Left ventricle myocardium superior (tissue), 1 donor: ENCODE data around the gene SLC13A3. TPM values are rescaled to one million over a fixed set of nuclear protein-coding genes. Genes with fewer than 3 reads are reported as not detected.
A peak's percentile ranks its signal among the peaks of the same experiment; 100 is the strongest.

Source experiments
- ATAC-seq: fragments of 200-7000 bp; cut with Tn5 transposase; one replicate; pipeline ENCODE4 v1.9.1; 2020; ENCODE audit warnings: mild to moderate bottlenecking, moderate library complexity
- DNase-seq: peaks from one replicate; pipeline ENCODE4 v3.0.0-alpha.2; 2020
- intact Hi-C: fragments of 100-400 bp; cut with micrococcal nuclease; formaldehyde crosslinking; loops from one replicate; pipeline ENCODE4 v1.11.0; 2022
- total RNA-seq: library from RNA; stranded (reverse); fragmentation: NEBNext Ultra II Directional; extraction: Animal tissue kit (Norgen Biotek cat#: 25700); gene quantifications from one replicate; pipeline ENCODE4 v1.2.1, GENCODE V29; 2021
- donor health status: DM: no; HTN: yes; CAD: no; lungs with severe emphysema.

SLC13A3 gene
- total RNA-seq, 1 donor from 2014 or later = 0.12 TPM

GRCh38 chr20:46588532-46589511, 62.4 kb downstream of the SLC13A3 start:
- DNase-seq (no peak), ATAC-seq (no peak)

GRCh38 chr20:46587986-46588385, 63.3 kb downstream of the SLC13A3 start:
- ATAC-seq (no peak), DNase-seq (no peak)
- intact Hi-C loops = no loop called here

More at GRCh38 chr20:46588532-46589511, 62.4 kb downstream of the SLC13A3 start:
- intact Hi-C loops = no loop called here

- intact Hi-C loops = no loop called here
- ATAC-seq (no peak), DNase-seq (no peak)
Measured at GRCh38 chr20:46586724-46587123, 64.5 kb downstream of the SLC13A3 start.

GRCh38 chr20:46584508-46584907, 66.8 kb downstream of the SLC13A3 start:
- no peak for ATAC-seq
- intact Hi-C loops = no loop called here
- no peak for DNase-seq

GRCh38 chr20:46583411-46584214, 67.6 kb downstream of the SLC13A3 start:
- intact Hi-C loops = no loop called here
- ATAC-seq (no peak), DNase-seq (no peak)

- intact Hi-C loops = no loop called here
- DNase-seq (no peak), ATAC-seq (no peak)
Measured at GRCh38 chr20:46582648-46583047, 68.6 kb downstream of the SLC13A3 start.

- intact Hi-C loops = no loop called here
- ATAC-seq (no peak), DNase-seq (no peak)
Measured at GRCh38 chr20:46581391-46581790, 69.9 kb downstream of the SLC13A3 start.

GRCh38 chr20:46580613-46581205, 70.5 kb downstream of the SLC13A3 start:
- no peak for DNase-seq
- intact Hi-C loops = no loop called here
- ATAC-seq = no peak

GRCh38 chr20:46578745-46579144, 72.5 kb downstream of the SLC13A3 start:
- intact Hi-C loops = no loop called here
- ATAC-seq (no peak), DNase-seq (no peak)

GRCh38 chr20:46576774-46577395, 74.4 kb downstream of the SLC13A3 start:
- no peak for DNase-seq
- no peak for ATAC-seq

GRCh38 chr20:46575937-46576461, 75.3 kb downstream of the SLC13A3 start:
- ATAC-seq = no peak

More at GRCh38 chr20:46576774-46577395, 74.4 kb downstream of the SLC13A3 start:
- intact Hi-C loops = no loop called here

GRCh38 chr20:46575394-46575793, 75.9 kb downstream of the SLC13A3 start:
- ATAC-seq = no peak
- intact Hi-C loops = no loop called here
- DNase-seq = no peak

More at GRCh38 chr20:46575937-46576461, 75.3 kb downstream of the SLC13A3 start:
- DNase-seq = no peak
- intact Hi-C loops = no loop called here

GRCh38 chr20:46573788-46574584, 77.3 kb downstream of the SLC13A3 start:
- intact Hi-C loops = no loop called here
- DNase-seq (no peak), ATAC-seq (no peak)

- DNase-seq (no peak), ATAC-seq (no peak)
- intact Hi-C loops = no loop called here
Measured at GRCh38 chr20:46573234-46573633, 78.0 kb downstream of the SLC13A3 start.

GRCh38 chr20:46572790-46573189, 78.5 kb downstream of the SLC13A3 start:
- ATAC-seq (no peak), DNase-seq (no peak)
- intact Hi-C loops = no loop called here

GRCh38 chr20:46572153-46572552, 79.1 kb downstream of the SLC13A3 start:
- peak; percentile 76 for ATAC-seq
- peak; percentile 75 for DNase-seq
- intact Hi-C loops = no loop called here

GRCh38 chr20:46571418-46571817, 79.8 kb downstream of the SLC13A3 start:
- ATAC-seq (no peak), DNase-seq (no peak)
- intact Hi-C loops = no loop called here

GRCh38 chr20:46570956-46571355, 80.3 kb downstream of the SLC13A3 start:
- no peak for ATAC-seq
- intact Hi-C loops = no loop called here
- no peak for DNase-seq
